Measurements from ENCODE around the gene FBXW10. TPM values are rescaled to one million over a fixed set of nuclear protein-coding genes. Genes with fewer than 3 reads are reported as not detected.
"Not testable (repeated sequence)": the region's sequence is repeated elsewhere in the genome, so short reads cannot be mapped to it uniquely, and the experiment has no call there.

The FBXW10 gene
- total RNA-seq (2014; rRNA removed; shearing (Covaris generic)), result not detected in 2 replicates

GRCh38 chr17:18743699-18744421 lies at the start of gene FBXW10:
TSS of gene FBXW10 (plus strand) at chr17:18744054. CDS start at chr17:18744245, 191 bp downstream.
- DNase-seq (ENCODE audit: low spot score), result not testable (repeated sequence)

GRCh38 chr17:18695143-18695542 lies 48.7 kb upstream of the FBXW10 start:
- DNase-seq (ENCODE audit: low spot score), result not testable (repeated sequence)

GRCh38 chr17:18698473-18699103 lies 45.3 kb upstream of the FBXW10 start:
- DNase-seq (ENCODE audit: low spot score), result not testable (repeated sequence)

GRCh38 chr17:18705955-18706354 lies 37.9 kb upstream of the FBXW10 start:
- not testable (repeated sequence) for DNase-seq (ENCODE audit: low spot score)

GRCh38 chr17:18708215-18708614 lies 35.6 kb upstream of the FBXW10 start:
- DNase-seq (ENCODE audit: low spot score), result not testable (repeated sequence)

GRCh38 chr17:18712354-18712999 lies 31.4 kb upstream of the FBXW10 start:
- DNase-seq (ENCODE audit: low spot score), result peak; percentile 57

GRCh38 chr17:18718643-18719427 lies 25.0 kb upstream of the FBXW10 start:
- DNase-seq (ENCODE audit: low spot score), result peak; percentile 89

GRCh38 chr17:18719428-18720110 lies 24.3 kb upstream of the FBXW10 start:
- DNase-seq (ENCODE audit: low spot score), result not testable (repeated sequence)

- not testable (repeated sequence) for DNase-seq (ENCODE audit: low spot score)
Measured at GRCh38 chr17:18721775-18722547, 21.9 kb upstream of the FBXW10 start.

GRCh38 chr17:18722612-18723011 lies 21.2 kb upstream of the FBXW10 start:
- not testable (repeated sequence) for DNase-seq (ENCODE audit: low spot score)

GRCh38 chr17:18723509-18723908 lies 20.3 kb upstream of the FBXW10 start:
- not testable (repeated sequence) for DNase-seq (ENCODE audit: low spot score)

- not testable (repeated sequence) for DNase-seq (ENCODE audit: low spot score)
Measured at GRCh38 chr17:18732438-18732837, 11.4 kb upstream of the FBXW10 start.

- DNase-seq (ENCODE audit: low spot score), result not testable (repeated sequence)
Measured at GRCh38 chr17:18733350-18733749, 10.5 kb upstream of the FBXW10 start.

GRCh38 chr17:18739616-18740391 lies 4.0 kb upstream of the FBXW10 start:
- not testable (repeated sequence) for DNase-seq (ENCODE audit: low spot score)

GRCh38 chr17:18741228-18741627 lies 2.6 kb upstream of the FBXW10 start:
- not testable (repeated sequence) for DNase-seq (ENCODE audit: low spot score)

GRCh38 chr17:18744726-18745125 lies 872 bp downstream of the FBXW10 start:
- DNase-seq (ENCODE audit: low spot score), result not testable (repeated sequence)

- not testable (repeated sequence) for DNase-seq (ENCODE audit: low spot score)
Measured at GRCh38 chr17:18746551-18746950, 2.7 kb downstream of the FBXW10 start.

GRCh38 chr17:18747501-18747900 lies 3.6 kb downstream of the FBXW10 start:
- not testable (repeated sequence) for DNase-seq (ENCODE audit: low spot score)

GRCh38 chr17:18750242-18750641 lies 6.4 kb downstream of the FBXW10 start:
- DNase-seq (ENCODE audit: low spot score), result not testable (repeated sequence)

Measured in A172 (cell line).